A549 treated with GW870086 at 1 μM for 4 hours (cell line): ENCODE measurements around the gene OSTM1. TPM values are rescaled to one million over a fixed set of nuclear protein-coding genes. Genes with fewer than 3 reads are reported as not detected.

ENCODE experiments used
- total RNA-seq: library from RNA; stranded (reverse); fragments of 200-300 nt; extraction: Qiagen RNA extraction; gene quantifications from 5 replicates; pipeline ENCODE4 v1.2.3, GENCODE V29; 2022; ENCODE audit warnings: low read depth

Gene OSTM1
- 16.3 to 25.9 TPM (median 24.3 TPM) in 5 replicates for total RNA-seq

GRCh38 chr6:108074359-108075144 lies at the start of gene OSTM1:
TSS of gene OSTM1 (minus strand) at chr6:108074741. CDS start at chr6:108074651, 90 bp downstream.

Other genes starting within 250 kb of the OSTM1 start
- 19.6 to 23.9 TPM (median 21.6 TPM) in 5 replicates for gene SEC63, start 116.5 kb downstream of the OSTM1 start, total RNA-seq
- 0.06 TPM in 1 of 5 replicates, not detected in the others for gene NR2E1, start 91.3 kb upstream of the OSTM1 start, total RNA-seq
- gene SNX3, start 186.3 kb upstream of the OSTM1 start, total RNA-seq: 73.4 to 115 TPM (median 112 TPM) in 5 replicates
- gene AFG1L, start 220.3 kb upstream of the OSTM1 start, total RNA-seq: 1.2 to 2.6 TPM (median 1.5 TPM) in 5 replicates